ENCODE results near the gene CSF3R. TPM values are rescaled to one million over a fixed set of nuclear protein-coding genes. Genes with fewer than 3 reads are reported as not detected.

CSF3R gene
- total and polyA plus RNA-seq, 9 of the 15 experiments (the other 6 are each of a cell fraction or from before 2014, with no cell fraction given), result 0.21 to 0.86 (median 0.40) TPM; not detected in 1

DNA sequence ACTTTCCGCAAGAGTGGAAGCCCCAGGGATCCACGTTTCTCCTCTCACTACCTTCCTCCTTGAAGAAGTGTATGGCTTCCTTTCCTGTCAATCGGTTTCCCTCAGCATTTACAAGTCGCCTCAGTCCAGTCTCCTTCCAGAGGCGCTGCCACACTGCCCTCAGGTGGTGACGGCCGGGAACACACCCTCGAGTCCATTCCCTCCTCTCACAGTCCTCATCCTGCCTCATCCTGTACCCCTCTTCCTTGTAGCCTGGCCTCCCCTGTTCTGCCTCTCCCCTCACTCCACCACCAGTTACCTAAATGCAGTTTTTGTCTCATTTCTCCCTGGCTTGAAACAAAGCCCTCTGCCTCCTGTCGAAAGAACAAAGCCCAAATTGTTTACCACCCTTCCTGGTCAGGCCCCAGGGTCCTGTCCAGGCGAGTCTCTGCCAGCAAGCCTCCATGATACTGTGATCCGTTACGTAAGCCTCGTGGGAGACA, 61.8 kb downstream of the CSF3R start (continued):
- TF ChIP-seq, protein P1, sequence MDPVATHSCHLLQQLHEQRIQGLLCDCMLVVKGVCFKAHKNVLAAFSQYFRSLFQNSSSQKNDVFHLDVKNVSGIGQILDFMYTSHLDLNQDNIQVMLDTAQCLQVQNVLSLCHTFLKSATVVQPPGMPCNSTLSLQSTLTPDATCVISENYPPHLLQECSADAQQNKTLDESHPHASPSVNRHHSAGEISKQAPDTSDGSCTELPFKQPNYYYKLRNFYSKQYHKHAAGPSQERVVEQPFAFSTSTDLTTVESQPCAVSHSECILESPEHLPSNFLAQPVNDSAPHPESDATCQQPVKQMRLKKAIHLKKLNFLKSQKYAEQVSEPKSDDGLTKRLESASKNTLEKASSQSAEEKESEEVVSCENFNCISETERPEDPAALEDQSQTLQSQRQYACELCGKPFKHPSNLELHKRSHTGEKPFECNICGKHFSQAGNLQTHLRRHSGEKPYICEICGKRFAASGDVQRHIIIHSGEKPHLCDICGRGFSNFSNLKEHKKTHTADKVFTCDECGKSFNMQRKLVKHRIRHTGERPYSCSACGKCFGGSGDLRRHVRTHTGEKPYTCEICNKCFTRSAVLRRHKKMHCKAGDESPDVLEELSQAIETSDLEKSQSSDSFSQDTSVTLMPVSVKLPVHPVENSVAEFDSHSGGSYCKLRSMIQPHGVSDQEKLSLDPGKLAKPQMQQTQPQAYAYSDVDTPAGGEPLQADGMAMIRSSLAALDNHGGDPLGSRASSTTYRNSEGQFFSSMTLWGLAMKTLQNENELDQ (CRISPR knock-in tag; IDR thresholded peaks at IDR 0.05; ENCODE audit: borderline replicate concordance), result no peak
- TF ChIP-seq, protein P2, sequence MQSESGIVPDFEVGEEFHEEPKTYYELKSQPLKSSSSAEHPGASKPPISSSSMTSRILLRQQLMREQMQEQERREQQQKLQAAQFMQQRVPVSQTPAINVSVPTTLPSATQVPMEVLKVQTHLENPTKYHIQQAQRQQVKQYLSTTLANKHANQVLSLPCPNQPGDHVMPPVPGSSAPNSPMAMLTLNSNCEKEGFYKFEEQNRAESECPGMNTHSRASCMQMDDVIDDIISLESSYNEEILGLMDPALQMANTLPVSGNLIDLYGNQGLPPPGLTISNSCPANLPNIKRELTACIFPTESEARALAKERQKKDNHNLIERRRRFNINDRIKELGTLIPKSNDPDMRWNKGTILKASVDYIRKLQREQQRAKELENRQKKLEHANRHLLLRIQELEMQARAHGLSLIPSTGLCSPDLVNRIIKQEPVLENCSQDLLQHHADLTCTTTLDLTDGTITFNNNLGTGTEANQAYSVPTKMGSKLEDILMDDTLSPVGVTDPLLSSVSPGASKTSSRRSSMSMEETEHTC (IDR thresholded peaks at IDR 0.05), result no peak
- TF ChIP-seq SNRNP70 (optimal IDR thresholded peaks at IDR 0.05; ENCODE audit: low read depth, low read length) (no peak), SP1 (CRISPR knock-in tag; IDR thresholded peaks at IDR 0.05) (0 out of 2 replicates have a peak, but pooled peaks have one; percentile 33), NCOA1 (IDR thresholded peaks at IDR 0.05; ENCODE audit: low read depth) (no peak), MTA1 (IDR thresholded peaks at IDR 0.05; ENCODE audit: borderline replicate concordance) (no peak), TRIM24 (IDR thresholded peaks at IDR 0.05) (no peak), EHMT2 (IDR thresholded peaks at IDR 0.05) (0 out of 2 replicates have a peak, but pooled peaks have one; percentile 44), THRAP3 (IDR thresholded peaks at IDR 0.05; ENCODE audit: borderline replicate concordance) (no peak), GABPB1 (CRISPR knock-in tag; IDR thresholded peaks at IDR 0.05) (peak; percentile 62), PTRF (tag; IDR thresholded peaks at IDR 0.05) (no peak), RAD51 (IDR thresholded peaks at IDR 0.05; ENCODE audit: borderline replicate concordance, low read depth) (no peak), RBM17 (IDR thresholded peaks at IDR 0.05; ENCODE audit: borderline replicate concordance, low read depth, low read length) (no peak), ZNF507 (tag; conservative IDR thresholded peaks at IDR 0.05) (no peak)
- TF ChIP-seq, protein P3, sequence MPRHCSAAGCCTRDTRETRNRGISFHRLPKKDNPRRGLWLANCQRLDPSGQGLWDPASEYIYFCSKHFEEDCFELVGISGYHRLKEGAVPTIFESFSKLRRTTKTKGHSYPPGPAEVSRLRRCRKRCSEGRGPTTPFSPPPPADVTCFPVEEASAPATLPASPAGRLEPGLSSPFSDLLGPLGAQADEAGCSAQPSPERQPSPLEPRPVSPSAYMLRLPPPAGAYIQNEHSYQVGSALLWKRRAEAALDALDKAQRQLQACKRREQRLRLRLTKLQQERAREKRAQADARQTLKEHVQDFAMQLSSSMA (CRISPR knock-in tag; IDR thresholded peaks at IDR 0.05), result no peak
- TF ChIP-seq, protein P4, sequence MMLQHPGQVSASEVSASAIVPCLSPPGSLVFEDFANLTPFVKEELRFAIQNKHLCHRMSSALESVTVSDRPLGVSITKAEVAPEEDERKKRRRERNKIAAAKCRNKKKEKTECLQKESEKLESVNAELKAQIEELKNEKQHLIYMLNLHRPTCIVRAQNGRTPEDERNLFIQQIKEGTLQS (IDR thresholded peaks at IDR 0.05), result no peak
- TF ChIP-seq, protein P4 (CRISPR knock-in tag; conservative IDR thresholded peaks at IDR 0.05), result no peak
- TF ChIP-seq, protein P5, sequence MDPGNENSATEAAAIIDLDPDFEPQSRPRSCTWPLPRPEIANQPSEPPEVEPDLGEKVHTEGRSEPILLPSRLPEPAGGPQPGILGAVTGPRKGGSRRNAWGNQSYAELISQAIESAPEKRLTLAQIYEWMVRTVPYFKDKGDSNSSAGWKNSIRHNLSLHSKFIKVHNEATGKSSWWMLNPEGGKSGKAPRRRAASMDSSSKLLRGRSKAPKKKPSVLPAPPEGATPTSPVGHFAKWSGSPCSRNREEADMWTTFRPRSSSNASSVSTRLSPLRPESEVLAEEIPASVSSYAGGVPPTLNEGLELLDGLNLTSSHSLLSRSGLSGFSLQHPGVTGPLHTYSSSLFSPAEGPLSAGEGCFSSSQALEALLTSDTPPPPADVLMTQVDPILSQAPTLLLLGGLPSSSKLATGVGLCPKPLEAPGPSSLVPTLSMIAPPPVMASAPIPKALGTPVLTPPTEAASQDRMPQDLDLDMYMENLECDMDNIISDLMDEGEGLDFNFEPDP (CRISPR knock-in tag; IDR thresholded peaks at IDR 0.05), result no peak
- TF ChIP-seq, protein P6, sequence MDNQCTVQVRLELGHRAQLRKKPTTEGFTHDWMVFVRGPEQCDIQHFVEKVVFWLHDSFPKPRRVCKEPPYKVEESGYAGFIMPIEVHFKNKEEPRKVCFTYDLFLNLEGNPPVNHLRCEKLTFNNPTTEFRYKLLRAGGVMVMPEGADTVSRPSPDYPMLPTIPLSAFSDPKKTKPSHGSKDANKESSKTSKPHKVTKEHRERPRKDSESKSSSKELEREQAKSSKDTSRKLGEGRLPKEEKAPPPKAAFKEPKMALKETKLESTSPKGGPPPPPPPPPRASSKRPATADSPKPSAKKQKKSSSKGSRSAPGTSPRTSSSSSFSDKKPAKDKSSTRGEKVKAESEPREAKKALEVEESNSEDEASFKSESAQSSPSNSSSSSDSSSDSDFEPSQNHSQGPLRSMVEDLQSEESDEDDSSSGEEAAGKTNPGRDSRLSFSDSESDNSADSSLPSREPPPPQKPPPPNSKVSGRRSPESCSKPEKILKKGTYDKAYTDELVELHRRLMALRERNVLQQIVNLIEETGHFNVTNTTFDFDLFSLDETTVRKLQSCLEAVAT (IDR thresholded peaks at IDR 0.05), result peak in 1 of 2 experiments; percentile 34; a peak in 1 of 4 replicates
- TF ChIP-seq, protein P7, sequence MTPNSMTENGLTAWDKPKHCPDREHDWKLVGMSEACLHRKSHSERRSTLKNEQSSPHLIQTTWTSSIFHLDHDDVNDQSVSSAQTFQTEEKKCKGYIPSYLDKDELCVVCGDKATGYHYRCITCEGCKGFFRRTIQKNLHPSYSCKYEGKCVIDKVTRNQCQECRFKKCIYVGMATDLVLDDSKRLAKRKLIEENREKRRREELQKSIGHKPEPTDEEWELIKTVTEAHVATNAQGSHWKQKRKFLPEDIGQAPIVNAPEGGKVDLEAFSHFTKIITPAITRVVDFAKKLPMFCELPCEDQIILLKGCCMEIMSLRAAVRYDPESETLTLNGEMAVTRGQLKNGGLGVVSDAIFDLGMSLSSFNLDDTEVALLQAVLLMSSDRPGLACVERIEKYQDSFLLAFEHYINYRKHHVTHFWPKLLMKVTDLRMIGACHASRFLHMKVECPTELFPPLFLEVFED (CRISPR knock-in tag; conservative IDR thresholded peaks at IDR 0.05), result peak; percentile 92

All from K562 (cell line).